NCI-H2029 treated with DMSO at 0.1 percent for 48 hours (cell line): Measurements from ENCODE around the gene C19orf73.

ENCODE experiments used
- DNase-seq: peaks from one replicate; lab custom pipeline; 2025; lab: John Stamatoyannopoulos, UW

Gene C19orf73

GRCh38 chr19:49118565-49119410 lies at the start of gene C19orf73:
C19orf73 (minus strand) TSS chr19:49119143; CDS start chr19:49119022, 121 bp downstream.
- peak; percentile 66 for DNase-seq

GRCh38 chr19:49168421-49168820 lies 49.5 kb upstream of the C19orf73 start:
- DNase-seq: no peak

DNA sequence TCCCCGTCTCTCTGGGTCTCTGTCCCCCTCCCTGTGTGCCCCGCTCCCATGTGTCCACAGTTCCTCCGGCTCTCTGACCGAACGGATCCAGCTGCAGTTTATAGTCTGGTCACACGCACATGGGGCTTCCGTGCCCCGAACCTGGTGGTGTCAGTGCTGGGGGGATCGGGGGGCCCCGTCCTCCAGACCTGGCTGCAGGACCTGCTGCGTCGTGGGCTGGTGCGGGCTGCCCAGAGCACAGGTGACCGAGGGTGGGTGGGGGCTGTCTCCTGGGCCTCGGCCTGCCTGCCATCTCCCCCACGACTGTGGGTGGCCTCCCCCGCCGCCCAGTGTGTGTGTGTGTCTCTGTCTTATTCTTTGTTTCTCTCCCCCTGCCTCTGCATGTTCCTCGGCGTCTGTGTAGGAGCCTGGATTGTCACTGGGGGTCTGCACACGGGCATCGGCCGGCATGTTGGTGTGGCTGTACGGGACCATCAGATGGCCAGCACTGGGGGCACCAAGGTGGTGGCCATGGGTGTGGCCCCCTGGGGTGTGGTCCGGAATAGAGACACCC lies 49.0 kb upstream of the C19orf73 start:
- no peak for DNase-seq

DNA sequence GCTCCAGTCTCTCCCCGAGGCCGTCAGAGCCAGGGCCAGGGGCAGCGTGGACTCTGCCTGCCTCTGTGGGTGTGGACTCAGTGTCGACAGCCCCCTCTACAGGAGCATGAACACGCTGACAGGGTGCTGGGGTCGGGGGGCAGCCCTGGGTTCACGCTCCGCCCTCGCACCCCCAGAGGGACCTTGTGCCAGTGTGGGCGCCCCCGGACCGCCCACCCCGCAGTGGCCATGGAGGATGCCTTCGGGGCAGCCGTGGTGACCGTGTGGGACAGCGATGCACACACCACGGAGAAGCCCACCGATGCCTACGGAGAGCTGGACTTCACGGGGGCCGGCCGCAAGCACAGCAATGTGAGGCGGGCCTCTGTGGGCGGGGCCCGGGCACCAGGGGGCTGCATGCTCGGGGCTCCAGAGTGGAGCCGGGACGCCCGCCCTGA lies 46.9 kb upstream of the C19orf73 start:
- no peak for DNase-seq

GRCh38 chr19:49165111-49165750 lies 46.3 kb upstream of the C19orf73 start:
- no peak for DNase-seq

DNA sequence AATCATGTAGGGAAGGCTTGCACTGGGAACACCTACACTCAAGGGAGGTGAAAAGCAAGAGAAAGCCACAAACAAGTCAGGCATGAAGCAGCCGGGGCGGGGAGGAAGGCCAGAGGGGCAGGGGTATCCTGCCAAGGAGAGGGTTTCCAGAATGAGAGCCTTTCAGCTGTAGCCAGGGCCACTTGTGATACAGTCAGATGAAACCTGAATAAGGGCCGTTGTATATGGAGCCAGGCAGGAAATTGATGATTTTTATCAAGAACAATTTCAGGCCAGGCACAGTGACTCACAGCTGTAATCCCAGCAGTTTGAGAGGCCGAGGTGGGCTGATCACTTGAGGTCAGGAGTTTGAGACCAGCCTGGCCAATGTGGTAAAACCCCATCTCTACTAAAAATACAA lies 43.0 kb upstream of the C19orf73 start:
- no peak for DNase-seq

- no peak for DNase-seq
Measured at GRCh38 chr19:49160450-49161189, 41.7 kb upstream of the C19orf73 start.

GRCh38 chr19:49157445-49158224 lies 38.7 kb upstream of the C19orf73 start, which contains the start of gene TRPM4:
TRPM4 (plus strand) TSS chr19:49157792; CDS start chr19:49157867, 75 bp downstream.
- peak; percentile 61 for DNase-seq

- no peak for DNase-seq
Measured at GRCh38 chr19:49155820-49156346, 36.9 kb upstream of the C19orf73 start.

GRCh38 chr19:49155005-49155819 lies 36.3 kb upstream of the C19orf73 start, which contains the start of gene HRC:
HRC (minus strand) TSS chr19:49155396; CDS start chr19:49155237, 159 bp downstream.
- no peak for DNase-seq

DNA sequence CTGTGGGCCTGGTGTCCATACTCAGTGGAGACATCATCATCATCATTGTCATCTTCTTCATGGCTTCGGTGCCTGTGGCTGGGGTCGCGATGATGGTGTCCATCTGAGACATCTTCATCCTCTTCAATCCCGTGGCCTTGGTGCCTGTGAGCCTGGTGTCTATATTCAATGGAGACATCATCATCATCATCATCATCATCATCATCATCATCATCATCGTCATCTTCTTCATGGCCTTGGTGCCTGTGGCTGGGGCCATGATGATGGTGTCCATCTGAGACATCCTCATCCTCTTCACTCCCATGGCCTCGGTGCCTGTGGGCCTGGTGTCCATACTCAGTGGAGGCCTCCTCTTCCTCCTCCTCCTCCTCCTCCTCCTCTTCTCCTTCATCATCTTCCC lies 35.3 kb upstream of the C19orf73 start:
- DNase-seq: no peak

- DNase-seq: no peak
Measured at GRCh38 chr19:49153167-49153809, 34.3 kb upstream of the C19orf73 start.

DNA sequence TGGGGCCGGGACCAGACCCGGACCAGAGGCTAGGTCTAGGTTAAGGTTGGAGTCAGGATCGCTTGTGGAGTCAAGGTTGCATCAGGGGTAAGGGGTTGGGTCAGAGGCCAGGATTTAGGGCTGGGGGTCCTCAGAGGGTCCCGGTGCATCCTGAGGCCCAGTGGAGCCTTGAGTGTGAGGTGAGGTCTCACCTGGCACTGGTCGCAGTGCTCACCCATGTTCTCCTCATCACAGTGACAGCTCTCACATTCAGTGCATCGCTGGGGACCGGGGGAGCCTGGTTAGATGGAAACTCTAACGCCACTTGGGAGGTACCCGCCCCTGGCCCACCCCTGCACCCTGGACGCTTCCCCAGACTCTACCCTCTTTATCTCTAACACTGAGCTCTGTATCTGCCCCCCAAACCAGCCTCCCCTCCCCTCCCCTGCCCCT lies 33.2 kb upstream of the C19orf73 start:
- no peak for DNase-seq

- peak; percentile 95 for DNase-seq
Measured at GRCh38 chr19:49151267-49152118, 32.5 kb upstream of the C19orf73 start.

DNA sequence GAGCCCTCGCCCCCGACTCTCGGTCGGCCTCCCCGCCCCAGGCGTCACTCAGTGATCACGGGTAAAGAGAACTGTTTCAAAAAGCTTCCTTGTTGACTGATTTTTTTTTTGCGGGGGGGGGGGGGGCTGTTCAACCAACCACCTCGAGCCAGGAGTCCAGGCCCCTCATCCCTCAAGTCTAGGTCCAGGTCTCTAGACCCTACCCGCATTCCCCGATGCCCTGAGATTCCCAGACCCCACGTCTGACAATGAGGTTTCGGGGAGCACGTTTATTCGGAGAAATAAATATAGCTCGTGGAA lies 32.0 kb upstream of the C19orf73 start:
- no peak for DNase-seq

- peak; percentile 80 for DNase-seq
Measured at GRCh38 chr19:49150106-49150943, 31.4 kb upstream of the C19orf73 start.

- DNase-seq: peak; percentile 41
Measured at GRCh38 chr19:49149652-49150105, 30.7 kb upstream of the C19orf73 start.
